Right ventricle myocardium superior (tissue), 1 donor: ENCODE measurements around the gene LCLAT1. TPM values are rescaled to one million over a fixed set of nuclear protein-coding genes. Genes with fewer than 3 reads are reported as not detected.
A peak's percentile ranks its signal among the peaks of the same experiment; 100 is the strongest.

Experiments
- ATAC-seq: fragments of 200-7000 bp; cut with Tn5 transposase; one replicate; pipeline ENCODE4 v1.9.1; 2020; ENCODE audit warnings: mild to moderate bottlenecking; ENCODE audit not compliant: poor library complexity
- DNase-seq: peaks from one replicate; pipeline ENCODE4 v3.0.0-alpha.2; 2020
- intact Hi-C: fragments of 100-400 bp; cut with DNase I; formaldehyde crosslinking; loops from one replicate; pipeline ENCODE4 v1.11.2; 2022
- total RNA-seq: library from RNA; stranded (reverse); fragmentation: NEBNext Ultra II Directional; extraction: Animal tissue kit (Norgen Biotek cat#: 25700); gene quantifications from one replicate; pipeline ENCODE4 v1.2.1, GENCODE V29; 2021
- donor health status: DM: no; HTN: yes; CAD: no; lungs with severe emphysema.

The LCLAT1 gene
- total RNA-seq, 1 donor from 2014 or later, result 26.3 TPM

DNA sequence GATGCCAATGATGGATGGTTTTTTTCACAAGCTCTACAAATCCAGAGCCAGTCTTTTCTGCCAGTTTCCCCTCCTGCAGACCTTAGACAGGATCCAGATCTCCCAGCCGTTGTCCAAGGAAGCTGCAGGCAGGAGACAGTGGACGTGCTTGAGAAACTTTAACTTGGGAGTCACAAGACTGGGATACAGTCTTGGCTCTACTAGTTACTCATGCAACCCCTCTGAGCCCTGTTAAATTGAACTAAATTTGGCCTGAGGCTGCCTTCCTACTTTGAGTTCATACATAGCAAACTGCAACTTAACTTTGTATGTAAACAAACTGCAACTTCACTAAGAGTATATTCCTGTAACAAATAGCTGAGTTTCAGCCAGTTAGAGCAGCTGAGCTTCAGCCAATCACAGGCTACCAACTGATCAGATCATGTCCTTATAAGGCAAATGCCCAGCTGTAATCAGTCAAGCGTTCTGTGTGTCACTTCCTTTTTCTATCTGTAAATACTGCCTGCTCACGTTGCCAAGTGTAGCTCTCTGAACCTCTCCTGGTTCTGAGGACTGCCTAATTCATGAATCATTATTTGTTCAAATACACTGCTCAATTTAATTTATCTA is 219.3 kb downstream of the LCLAT1 start:
- ATAC-seq (peak; percentile 82), DNase-seq (no peak)
- intact Hi-C loops, result no loop called here

DNA sequence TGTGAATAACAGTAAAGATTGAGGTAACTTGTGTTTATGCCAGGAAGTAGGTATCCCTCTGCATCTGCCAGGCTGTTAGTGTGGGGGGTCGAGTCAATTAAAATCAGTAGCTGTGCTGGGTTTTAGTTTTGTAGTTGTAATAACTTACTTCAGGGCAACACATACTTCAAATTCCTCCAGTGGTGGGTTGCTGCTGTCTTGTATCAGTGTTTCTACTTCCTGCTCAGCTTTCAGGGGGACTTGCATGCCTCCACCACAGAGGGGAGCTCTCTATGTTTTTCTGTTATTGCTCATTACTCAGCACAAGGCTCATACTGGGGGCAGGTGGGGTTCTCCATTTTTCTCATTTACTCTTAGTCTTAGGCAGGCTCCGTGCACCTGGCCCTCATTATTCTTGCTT is 223.4 kb downstream of the LCLAT1 start:
- intact Hi-C loops, result no loop called here
- no peak for DNase-seq
- no peak for ATAC-seq

DNA sequence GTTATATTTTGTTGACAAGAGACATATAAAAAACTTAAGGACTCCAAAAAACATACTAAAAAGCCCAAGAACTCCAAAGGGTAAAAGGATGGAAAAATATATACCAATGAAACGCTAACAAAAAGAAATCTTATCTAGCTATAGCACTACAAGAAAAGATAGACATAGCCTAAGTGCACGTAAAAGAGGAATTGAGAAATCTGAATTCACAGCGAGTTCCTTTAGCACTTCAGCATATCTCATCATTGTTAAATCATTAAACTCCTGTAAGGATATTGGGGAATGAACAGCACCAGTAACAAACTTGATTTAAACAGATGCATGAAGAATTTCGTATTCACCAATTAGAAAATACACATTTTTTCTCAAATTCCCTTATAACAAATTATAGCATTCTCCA is 226.1 kb downstream of the LCLAT1 start:
- intact Hi-C loops, result no loop called here
- ATAC-seq, result no peak
- no peak for DNase-seq

DNA sequence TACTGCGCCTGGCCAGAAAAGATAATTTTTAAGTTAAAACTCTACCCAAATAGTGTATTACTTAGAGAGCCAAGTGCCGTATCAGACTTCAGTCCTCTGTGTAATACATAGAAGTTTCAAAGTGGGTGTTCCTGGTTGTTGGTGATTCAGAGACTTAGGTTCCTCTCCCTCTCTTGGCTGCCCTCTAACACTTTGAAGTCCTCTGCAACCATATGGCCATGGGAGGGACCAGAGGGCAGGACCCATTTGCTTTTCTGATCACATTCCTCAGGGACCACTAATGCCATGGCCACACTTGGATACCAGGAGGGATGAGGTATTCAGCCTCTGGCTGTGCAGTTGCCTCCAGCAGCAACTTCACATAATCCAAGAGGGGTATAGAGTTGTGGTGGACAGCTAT is 228.7 kb downstream of the LCLAT1 start:
- ATAC-seq, result no peak
- intact Hi-C loops, result no loop called here

DNA sequence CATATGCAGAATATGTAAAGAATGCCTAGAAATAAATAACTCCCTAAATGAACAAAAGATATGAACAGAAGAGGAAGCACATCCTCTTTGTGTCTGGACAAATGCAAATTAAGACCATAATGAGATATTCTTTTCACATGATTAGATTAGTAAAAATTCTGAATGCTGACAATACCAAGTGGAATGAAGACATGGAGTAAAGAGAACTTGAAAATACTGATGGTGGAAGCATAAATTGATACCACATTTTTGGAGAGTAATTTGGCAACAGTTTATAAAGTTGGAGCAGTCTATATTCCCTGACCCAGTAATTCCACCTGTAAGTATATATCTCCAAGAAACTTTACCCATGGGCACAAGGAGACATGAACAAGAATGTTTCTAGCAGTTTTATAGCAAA is 230.2 kb downstream of the LCLAT1 start:
- intact Hi-C loops, result no loop called here
- no peak for DNase-seq
- ATAC-seq, result no peak

More for the DNA sequence above, 228.7 kb downstream of the LCLAT1 start:
- DNase-seq, result no peak

DNA sequence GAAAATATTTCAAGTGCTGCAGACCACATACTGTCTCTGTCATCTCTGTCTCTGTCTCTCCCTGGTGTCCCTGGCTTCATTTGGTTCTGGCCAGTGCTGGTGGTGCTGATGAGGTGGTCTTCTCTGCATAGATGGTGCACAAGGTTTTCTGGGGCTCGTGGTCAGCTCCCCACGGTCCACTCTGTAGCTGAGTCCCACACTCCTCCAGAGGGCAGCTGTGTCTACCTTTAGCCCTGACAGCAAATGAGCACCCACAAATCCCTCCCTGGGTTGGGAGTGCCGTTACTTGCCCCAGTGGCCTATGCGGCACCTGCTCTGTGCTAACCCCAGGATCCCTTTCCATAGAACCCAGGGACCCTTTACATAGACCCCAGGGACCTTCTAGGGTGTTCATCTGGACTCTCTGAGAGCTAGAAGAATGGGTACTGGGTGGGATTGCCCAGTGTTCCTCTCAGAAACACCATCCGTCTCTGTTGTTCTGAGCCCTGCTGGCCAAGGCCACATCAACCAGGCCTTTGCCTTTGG is 230.9 kb downstream of the LCLAT1 start:
- ATAC-seq (no peak), DNase-seq (no peak)
- intact Hi-C loops, result no loop called here

DNA sequence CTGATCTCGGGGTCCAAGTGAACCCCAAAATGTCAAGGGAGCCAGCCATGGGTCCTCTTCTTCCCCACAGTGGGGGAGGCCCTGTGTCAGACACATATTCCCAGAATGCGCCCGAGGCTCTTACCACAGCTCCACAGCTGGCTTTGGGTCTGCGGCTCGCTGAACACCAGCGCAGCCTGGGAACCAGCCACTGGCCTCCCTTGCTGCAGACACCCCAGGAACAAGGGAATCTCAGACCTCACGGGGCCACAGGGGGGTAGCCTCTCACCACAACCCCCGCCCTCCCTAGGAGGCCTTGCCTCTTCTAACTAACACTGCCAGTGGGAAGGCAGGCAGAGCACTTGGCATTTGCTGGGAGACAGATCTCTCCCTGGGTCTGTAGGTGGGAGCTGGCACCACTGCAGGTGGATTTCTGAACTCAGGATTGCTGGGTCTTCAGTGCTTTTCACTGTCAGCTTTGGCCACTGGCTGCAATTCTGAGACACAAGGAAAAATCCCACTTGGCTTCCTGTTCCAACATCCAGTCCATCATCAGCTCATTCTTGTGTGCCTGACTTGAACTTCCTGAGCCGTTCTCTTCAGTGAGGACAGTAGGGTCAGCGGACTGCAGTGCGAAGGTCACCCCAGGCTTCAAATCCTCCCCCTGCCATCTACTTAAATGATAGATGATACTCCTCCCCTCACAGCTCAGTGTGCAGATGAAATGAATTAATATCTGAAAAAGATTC is 231.5 kb downstream of the LCLAT1 start:
- DNase-seq (no peak), ATAC-seq (no peak)
- intact Hi-C loops, result no loop called here

DNA sequence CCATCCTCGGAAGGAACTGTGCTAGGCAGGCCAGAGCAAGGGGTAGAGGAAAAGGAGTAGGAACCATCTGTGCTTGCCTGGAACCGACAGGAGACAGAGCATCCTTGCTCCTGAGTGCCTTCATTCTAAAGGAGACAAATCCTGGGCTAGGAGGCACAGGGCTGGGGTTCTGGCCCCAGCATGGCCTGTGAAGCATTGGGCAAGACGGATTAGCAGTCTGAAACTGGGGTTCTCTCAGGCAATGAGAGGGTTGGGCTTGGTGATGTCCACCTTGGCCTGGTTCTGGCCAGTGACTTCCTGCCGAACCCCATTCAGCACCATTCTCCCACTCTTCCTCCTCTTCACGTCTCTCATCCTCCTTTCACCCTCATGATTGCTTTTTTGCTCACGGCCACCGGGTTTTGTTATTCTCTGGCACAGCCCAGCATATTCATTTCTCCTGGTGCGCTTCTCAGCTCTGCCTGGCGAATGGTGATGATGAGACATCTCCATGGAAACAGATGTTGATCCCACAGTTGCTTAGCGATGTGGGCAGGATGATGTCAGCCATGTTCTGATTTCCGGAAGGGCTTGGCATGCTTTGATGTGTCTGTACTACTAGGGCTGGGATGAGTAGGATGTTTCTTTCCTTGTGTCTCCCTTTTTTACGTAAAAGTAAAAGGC is 232.5 kb downstream of the LCLAT1 start:
- no peak for ATAC-seq
- no peak for DNase-seq
- intact Hi-C loops, result no loop called here

DNA sequence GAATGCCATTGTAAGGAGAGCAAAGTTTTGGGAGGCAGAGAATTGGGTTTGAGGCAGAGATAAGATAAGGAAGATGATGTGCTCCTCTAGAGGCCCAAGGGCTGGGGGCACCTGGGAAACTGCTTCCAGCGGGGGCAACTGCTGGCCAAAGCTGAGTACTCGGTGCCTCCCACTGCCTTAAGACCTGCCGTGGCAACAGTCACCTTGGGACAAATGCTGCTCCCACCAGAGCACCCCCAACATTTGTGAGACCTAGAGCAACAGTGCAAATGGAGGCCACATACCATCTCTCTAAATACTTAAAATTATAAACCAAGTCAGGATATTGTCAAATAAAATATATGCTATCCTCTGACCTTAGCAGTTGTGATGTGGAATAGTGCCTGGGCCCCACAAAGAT is 233.1 kb downstream of the LCLAT1 start:
- DNase-seq (no peak), ATAC-seq (no peak)
- intact Hi-C loops, result no loop called here

DNA sequence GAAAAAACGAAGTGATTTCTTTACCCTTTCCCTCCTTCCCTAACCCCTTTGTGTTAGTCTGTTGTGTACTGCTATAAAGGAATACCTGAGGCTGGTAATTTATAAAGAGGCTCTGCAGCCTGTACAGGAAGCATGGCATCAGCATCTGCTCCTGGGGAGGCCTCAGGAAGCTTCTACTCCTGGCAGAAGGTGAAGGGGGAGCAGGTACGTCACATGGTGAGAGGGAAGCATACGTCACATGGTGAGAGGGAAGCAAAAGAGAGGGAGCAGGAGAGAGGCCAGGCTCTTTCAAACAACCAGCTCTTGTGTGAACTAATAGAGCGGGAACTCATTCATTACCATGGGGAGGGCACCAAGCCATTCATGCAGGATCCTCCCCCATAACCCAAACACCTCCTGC is 234.0 kb downstream of the LCLAT1 start:
- no peak for ATAC-seq
- intact Hi-C loops, result no loop called here
- no peak for DNase-seq

DNA sequence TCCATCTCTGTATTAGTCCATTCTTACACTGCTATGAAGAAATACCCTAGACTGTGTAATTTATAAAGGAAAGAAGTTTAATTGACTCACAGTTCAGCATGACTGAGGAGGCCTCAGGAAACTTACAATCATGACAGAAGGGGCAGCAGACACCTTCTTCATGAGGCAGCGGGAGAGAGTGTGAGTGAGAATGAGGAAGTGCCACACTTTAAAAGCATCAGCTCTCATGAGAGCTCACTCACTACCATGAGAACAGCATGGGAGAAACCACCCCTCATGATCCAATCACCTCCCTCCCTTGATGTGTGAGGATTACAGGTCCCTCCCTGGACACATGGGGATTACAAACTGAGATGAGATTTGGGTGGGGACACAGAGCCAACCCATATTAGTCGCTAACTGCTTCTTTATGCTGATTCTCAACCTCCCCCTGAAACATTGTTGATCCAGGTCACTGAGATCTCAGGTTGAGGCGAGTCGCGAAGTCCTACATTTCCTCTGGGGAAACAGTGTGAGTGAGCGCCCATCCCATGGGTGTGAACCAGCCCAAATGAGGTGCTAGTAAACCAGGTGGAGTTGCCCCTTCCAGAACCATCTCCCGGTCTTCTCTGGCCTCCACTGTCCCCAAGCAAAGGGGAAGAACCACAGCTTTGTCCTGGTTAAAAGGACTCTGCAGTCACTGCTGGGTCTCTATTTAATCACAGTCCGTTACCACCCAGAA is 236.3 kb downstream of the LCLAT1 start:
- intact Hi-C loops, result no loop called here
- ATAC-seq, result no peak
- DNase-seq, result no peak

DNA sequence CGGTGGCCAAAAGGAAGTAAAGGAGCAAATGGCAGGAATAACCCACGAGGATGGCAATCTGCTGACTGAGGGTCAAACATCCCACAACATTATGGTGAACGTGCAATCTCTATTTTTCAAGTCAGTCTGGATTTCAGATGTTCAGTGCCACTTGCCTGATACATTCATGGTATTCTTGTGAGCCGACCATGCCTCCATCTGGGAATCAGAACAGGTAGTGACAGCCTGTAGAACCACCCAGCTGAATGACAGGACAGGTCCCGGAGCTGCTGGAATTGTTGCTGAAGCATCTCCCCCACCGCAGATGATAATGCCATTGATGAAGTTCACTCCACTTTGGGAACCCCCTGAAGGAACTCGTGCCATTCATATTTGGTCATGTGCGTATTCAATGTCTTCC is 237.0 kb downstream of the LCLAT1 start:
- ATAC-seq (no peak), DNase-seq (no peak)
- intact Hi-C loops, result no loop called here

DNA sequence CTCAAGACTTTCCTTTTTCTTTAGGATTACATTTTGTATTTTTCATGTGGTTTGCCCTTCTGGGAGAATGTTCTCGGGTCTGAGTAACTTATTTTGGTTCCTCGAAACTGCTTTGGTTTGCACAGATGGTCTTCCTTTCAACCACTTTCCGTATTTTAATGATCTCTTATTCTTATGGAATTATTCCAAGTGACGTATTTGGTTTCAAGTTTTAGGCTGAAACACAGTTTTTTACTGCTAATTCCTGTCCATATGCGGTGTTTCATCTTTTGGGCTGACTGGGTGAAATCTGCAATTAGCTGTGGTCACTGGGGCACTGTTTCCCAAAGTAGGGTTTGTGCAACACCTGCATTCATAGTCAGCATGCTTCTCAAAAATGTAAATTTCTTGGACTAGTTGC is 237.5 kb downstream of the LCLAT1 start:
- DNase-seq, result no peak
- intact Hi-C loops, result no loop called here
- ATAC-seq, result no peak

DNA sequence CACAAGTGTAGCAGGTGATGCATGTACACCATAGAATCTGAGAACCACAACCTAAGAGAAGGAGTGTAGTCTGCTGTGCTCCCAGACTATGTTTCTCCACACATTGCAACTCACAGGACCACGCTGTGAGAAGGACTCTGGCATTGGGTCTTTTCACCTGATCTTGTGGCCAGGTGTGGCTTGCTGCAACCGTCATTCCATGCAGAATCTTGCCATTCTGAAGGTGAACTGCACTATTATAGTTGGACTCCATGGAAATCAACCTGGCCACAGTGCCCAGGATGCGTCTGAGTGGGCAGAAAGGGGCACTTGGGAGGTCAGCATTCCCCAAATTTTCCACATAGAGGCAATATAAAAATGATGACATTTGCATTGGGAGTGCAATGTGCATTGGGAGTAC is 237.9 kb downstream of the LCLAT1 start:
- DNase-seq (no peak), ATAC-seq (no peak)
- intact Hi-C loops, result no loop called here

DNA sequence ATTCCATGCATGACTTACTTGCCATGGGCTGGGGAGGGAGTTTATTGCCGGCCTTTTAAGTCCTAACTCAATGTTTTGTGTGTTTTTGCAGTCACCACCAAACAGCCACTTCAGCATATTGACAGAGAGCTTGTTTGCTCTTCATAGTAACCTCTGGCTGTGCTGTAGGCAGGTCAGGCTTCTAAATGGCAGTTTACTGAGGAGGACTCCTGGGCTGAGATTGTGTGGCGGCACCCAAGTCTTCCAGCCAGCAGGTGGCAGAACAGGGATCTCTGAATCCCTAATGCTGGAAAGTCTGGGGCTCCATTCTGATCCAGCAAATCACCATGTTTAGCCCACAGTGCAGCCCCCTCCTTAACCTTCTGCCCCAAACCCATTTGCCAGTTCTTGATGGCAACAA is 239.0 kb downstream of the LCLAT1 start:
- DNase-seq (no peak), ATAC-seq (no peak)
- intact Hi-C loops, result no loop called here

DNA sequence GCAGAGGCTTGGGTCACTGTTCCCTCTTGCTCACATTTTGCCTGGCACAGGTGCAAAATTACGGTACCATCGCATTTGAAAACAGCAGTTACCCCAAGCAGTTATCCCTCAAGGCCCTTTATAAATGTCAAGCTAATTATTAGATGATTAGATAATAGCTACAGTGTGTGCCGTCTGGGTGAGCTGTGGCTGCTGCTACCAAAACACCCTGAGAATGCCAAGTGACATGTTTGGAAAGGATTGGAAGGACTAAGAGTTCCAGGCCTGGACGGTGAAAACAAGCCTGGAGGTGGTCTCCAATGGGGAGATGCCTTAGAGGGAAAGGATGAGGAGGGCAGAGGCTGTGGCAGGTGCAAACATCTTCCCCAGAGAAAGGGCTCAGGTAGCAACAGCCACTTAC is 239.6 kb downstream of the LCLAT1 start:
- intact Hi-C loops, result no loop called here
- ATAC-seq, result peak; percentile 17
- DNase-seq, result no peak

DNA sequence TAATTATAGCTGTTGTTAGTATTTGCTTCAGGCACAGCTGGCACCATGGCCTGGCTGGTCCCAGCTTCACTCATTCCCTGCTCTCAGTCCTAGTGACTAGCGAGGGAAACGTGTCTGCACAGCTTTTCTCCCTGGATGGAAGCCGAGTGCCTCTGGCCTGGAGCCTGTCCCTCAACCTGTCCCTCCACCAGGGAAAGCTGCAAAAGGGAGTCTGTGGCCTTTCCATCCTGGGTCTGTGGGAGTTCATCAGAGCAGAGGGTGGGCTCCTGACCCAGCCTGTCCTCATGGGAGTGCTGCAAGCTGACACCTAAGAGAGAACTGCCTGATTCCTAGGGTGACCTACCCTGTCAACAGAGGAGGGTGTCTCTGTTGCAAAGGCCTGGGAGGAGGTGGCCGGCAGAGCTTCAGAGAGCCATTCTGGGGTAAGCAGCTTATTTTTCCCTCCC is 241.9 kb downstream of the LCLAT1 start:
- ATAC-seq (peak; percentile 81), DNase-seq (peak; percentile 76)

DNA sequence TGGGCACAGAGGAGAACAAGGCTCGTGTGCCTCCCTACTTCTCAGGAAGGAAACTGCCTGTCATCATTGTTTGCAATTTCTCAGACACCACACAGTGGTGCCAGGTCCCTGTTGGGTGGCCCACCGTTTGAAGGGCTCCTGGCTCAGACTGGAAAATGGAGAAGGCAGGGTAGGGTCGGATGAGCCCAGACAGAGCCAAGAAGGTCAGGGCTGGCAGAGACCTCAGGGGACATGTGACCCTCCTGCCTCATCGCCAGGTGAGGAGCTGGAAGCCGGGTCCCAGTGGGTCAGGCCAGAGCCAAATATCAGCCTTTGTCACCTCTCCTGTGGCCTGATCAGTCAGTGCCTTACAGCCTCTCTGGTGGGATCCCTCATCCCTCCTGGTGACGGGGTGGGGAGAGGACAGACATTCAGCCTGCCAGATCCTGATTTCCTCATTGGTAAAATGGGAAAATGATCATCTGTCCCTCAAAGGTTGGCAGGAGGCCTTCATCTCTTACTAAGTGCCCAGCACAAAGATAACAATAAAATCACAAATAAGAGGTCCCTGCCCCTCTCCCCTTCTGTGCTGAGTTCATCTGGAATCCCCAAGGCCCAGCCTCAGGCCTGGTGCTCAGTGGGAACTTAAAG is 242.6 kb downstream of the LCLAT1 start:
- DNase-seq, result no peak
- intact Hi-C loops, result loop anchor here (10.0 kb wide), 1 partner anchor 245 kb away; the partner anchor contains the start of gene LCLAT1
- peak; percentile 57 for ATAC-seq

More for the DNA sequence above, 241.9 kb downstream of the LCLAT1 start:
- intact Hi-C loops, result no loop called here

DNA sequence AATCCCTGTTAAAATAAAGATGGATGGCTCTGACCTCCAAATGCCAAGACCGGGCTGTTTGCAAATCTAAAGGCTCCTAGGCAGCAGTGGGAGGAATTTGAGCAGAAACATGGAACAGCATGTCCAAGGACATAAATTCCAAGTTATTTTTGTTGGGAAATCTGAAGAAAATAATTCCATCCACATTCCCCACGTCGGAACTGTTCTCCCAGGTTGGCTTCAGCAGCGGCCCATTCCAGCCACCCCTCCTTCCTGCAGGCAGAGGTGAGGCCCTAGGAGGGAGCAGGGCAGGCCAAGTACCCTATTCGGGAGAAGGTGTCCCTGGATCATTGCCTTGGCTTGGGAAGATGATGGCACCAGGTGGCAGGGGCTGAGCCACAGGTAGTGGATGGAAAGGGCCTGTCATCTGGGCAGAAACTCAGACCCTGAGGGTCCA is 243.1 kb downstream of the LCLAT1 start:
- ATAC-seq, result no peak
- intact Hi-C loops, result loop anchor here (10.0 kb wide), 1 partner anchor 245 kb away; the partner anchor contains the start of gene LCLAT1
- no peak for DNase-seq
